K562 (cell line): ENCODE data around the gene VPREB3. TPM values are rescaled to one million over a fixed set of nuclear protein-coding genes. Genes with fewer than 3 reads are reported as not detected.
A peak's percentile ranks its signal among the peaks of the same experiment; 100 is the strongest.

ENCODE experiments used
- AFF4 ChIP-seq: sonication (generic); formaldehyde crosslinking; IDR thresholded peaks from 2 replicates; pipeline ENCODE4 v1.8.0; 2023; ENCODE audit warnings: mild to moderate bottlenecking, missing genetic modification reagents
- CBX2 ChIP-seq: fragments of 200-600 bp; sonication (generic); IDR thresholded peaks from one replicate; pipeline ENCODE4 v1.6.1; 2012; ENCODE audit warnings: mild to moderate bottlenecking, low read length, inconsistent platforms; ENCODE audit not compliant: insufficient read depth, poor library complexity, severe bottlenecking
- CEBPB ChIP-seq: fragments of 450-650 bp; IDR thresholded peaks from 2 replicates; pipeline ENCODE4 v1.6.1; 2016; ENCODE audit warnings: missing genetic modification characterization, missing compliant biosample characterization
- CHD2 ChIP-seq: IDR thresholded peaks from 2 replicates; pipeline ENCODE4 v1.6.1; 2011; ENCODE audit warnings: low read depth, low read length
- CREB1 ChIP-seq, 2 experiments: sonication (generic) in 1 of 2; formaldehyde crosslinking in 1 of 2; IDR thresholded peaks; 2 replicates each; pipeline versions ENCODE4 v1.6.1 to v1.8.0; 2012 to 2022; ENCODE audit warnings: inconsistent platforms in 1 of 2, mild to moderate bottlenecking in 1 of 2, missing genetic modification reagents in 1 of 2, moderate library complexity in 1 of 2
- CREM ChIP-seq: IDR thresholded peaks from 2 replicates; pipeline ENCODE4 v1.6.1; 2014; ENCODE audit warnings: antibody characterized with exemption, low read depth
- DACH1 ChIP-seq: fragments of 450-650 bp; IDR thresholded peaks from 2 replicates; pipeline ENCODE4 v1.6.1; 2018; ENCODE audit not compliant: partially characterized antibody
- E2F3 ChIP-seq: fragments of 250-450 bp; sonication (Bioruptor Pico); IDR thresholded peaks from 2 replicates; pipeline ENCODE4 v1.4.0; 2020; ENCODE audit warnings: mild to moderate bottlenecking
- GATAD2A ChIP-seq: fragments of 450-650 bp; IDR thresholded peaks from 2 replicates; pipeline ENCODE4 v1.6.1; 2017
- HDAC2 ChIP-seq: fragments of 450-650 bp; IDR thresholded peaks from 2 replicates; pipeline ENCODE4 v1.6.1; 2016; ENCODE audit warnings: mild to moderate bottlenecking
- HNRNPH1 ChIP-seq: fragments of 200-400 bp; formaldehyde crosslinking; optimal IDR thresholded peaks from 2 replicates; pipeline ENCODE3; 2017; ENCODE audit warnings: low read depth, mild to moderate bottlenecking, low read length, moderate library complexity
- HSF4 ChIP-seq: fragments of 250-450 bp; sonication (Bioruptor Pico); IDR thresholded peaks from 2 replicates; pipeline ENCODE4 v2.1.2; 2022; ENCODE audit warnings: mild to moderate bottlenecking, moderate library complexity, borderline replicate concordance
- KDM2B ChIP-seq: fragments of 250-450 bp; sonication (Bioruptor Pico); IDR thresholded peaks from 2 replicates; pipeline ENCODE4 v1.8.0; 2021; ENCODE audit warnings: mild to moderate bottlenecking, moderate library complexity
- MBD2 ChIP-seq: sonication (generic); IDR thresholded peaks from 2 replicates; pipeline ENCODE4 v1.6.1; 2016; ENCODE audit warnings: low read depth, borderline replicate concordance
- NFYB ChIP-seq: IDR thresholded peaks from 2 replicates; pipeline ENCODE4 v1.6.1; 2011; ENCODE audit warnings: mild to moderate bottlenecking, moderate library complexity; ENCODE audit not compliant: insufficient read length; ENCODE audit errors: extremely low read depth
- POLR3G ChIP-seq: IDR thresholded peaks from 2 replicates; pipeline ENCODE4 v1.6.1; 2011; ENCODE audit not compliant: insufficient read length, insufficient replicate concordance; ENCODE audit errors: extremely low read depth
- TAF9B ChIP-seq: fragments of 450-650 bp; IDR thresholded peaks from 2 replicates; pipeline ENCODE4 v1.6.1; 2018; ENCODE audit warnings: mild to moderate bottlenecking; ENCODE audit not compliant: partially characterized antibody
- TOE1 ChIP-seq, 2 experiments: fragments of 450-650 bp in 1 of 2; sonication (generic) in 1 of 2; formaldehyde crosslinking in 1 of 2; IDR thresholded peaks; 2 replicates each; pipeline versions ENCODE4 v1.7.1 to v1.8.0; 2016 to 2022; ENCODE audit warnings: borderline replicate concordance in 2 of 2, mild to moderate bottlenecking in 2 of 2, antibody characterized with exemption in 1 of 2, inconsistent platforms in 1 of 2, low read depth in 1 of 2, missing genetic modification reagents in 1 of 2, moderate library complexity in 1 of 2
- ZBTB1 ChIP-seq: sonication (generic); formaldehyde crosslinking; IDR thresholded peaks from 2 replicates; pipeline ENCODE4 v1.8.1; 2023; ENCODE audit warnings: missing genetic modification reagents, low read depth, mild to moderate bottlenecking, borderline replicate concordance
- ZNF507 ChIP-seq: conservative IDR thresholded peaks from 2 replicates; pipeline ENCODE4 v1.6.1; 2017; ENCODE audit warnings: missing genetic modification characterization, missing compliant biosample characterization
- ZNF586 ChIP-seq: fragments of 450-650 bp; formaldehyde crosslinking; conservative IDR thresholded peaks from 2 replicates; pipeline ENCODE4 v1.4.0; 2020; ENCODE audit warnings: mild to moderate bottlenecking, moderate library complexity
- ZNF589 ChIP-seq: fragments of 200-800 bp; sonication (Bioruptor generic); IDR thresholded peaks from 2 replicates; pipeline ENCODE4 v1.6.1; 2016; ENCODE audit warnings: low read depth, missing genetic modification characterization, missing compliant biosample characterization
- ZNF699 ChIP-seq: fragments of 250-450 bp; sonication (Bioruptor Pico); IDR thresholded peaks from 2 replicates; pipeline ENCODE4 v1.8.0; 2021; ENCODE audit warnings: mild to moderate bottlenecking, moderate library complexity; ENCODE audit not compliant: insufficient replicate concordance
- ZNF717 ChIP-seq: fragments of 250-450 bp; sonication (Bioruptor Pico); IDR thresholded peaks from 2 replicates; pipeline ENCODE4 v1.5.0; 2021
- polyA plus RNA-seq, 8 experiments: library from polyadenylated mRNA; depleted of rRNA in 4 of 8; stranded (reverse) in 5 of 8; unstranded in 3 of 8; fragments of >200 nt; fragmentation: Nextera tagmentation in 2 of 8; fragmentation: Illumina TruSeq in 1 of 8; extraction: Ambion mirVana in 2 of 8; extraction: Trizol in 1 of 8; gene quantifications; 2 replicates each; pipeline versions ENCODE4 v1.2.1 to v1.2.3, GENCODE V29; 2011 to 2014; ENCODE audit warnings: inconsistent platforms in 1 of 8, missing spikeins in 1 of 8
- total RNA-seq, 7 experiments: library from RNA; depleted of rRNA in 6 of 7; stranded (reverse); fragments of >200 nt in 6 of 7; fragmentation: Illumina TruSeq in 2 of 7; extraction: Trizol in 2 of 7; gene quantifications; 2 replicates each; pipeline versions ENCODE4 v1.2.1 to v1.2.3, GENCODE V29; 2011 to 2021; ENCODE audit warnings: low replicate concordance in 1 of 7
- TF ChIP-seq, protein P1 (sequence below): fragments of 250-450 bp; sonication (Bioruptor Pico); IDR thresholded peaks from 2 replicates; pipeline ENCODE4 v1.6.1; 2021; ENCODE audit warnings: mild to moderate bottlenecking

Gene VPREB3
- total and polyA plus RNA-seq, 9 of the 15 experiments (the other 6 are each of a cell fraction or from before 2014, with no cell fraction given): 0.14 to 0.71 (median 0.20) TPM; not detected in 6

DNA sequence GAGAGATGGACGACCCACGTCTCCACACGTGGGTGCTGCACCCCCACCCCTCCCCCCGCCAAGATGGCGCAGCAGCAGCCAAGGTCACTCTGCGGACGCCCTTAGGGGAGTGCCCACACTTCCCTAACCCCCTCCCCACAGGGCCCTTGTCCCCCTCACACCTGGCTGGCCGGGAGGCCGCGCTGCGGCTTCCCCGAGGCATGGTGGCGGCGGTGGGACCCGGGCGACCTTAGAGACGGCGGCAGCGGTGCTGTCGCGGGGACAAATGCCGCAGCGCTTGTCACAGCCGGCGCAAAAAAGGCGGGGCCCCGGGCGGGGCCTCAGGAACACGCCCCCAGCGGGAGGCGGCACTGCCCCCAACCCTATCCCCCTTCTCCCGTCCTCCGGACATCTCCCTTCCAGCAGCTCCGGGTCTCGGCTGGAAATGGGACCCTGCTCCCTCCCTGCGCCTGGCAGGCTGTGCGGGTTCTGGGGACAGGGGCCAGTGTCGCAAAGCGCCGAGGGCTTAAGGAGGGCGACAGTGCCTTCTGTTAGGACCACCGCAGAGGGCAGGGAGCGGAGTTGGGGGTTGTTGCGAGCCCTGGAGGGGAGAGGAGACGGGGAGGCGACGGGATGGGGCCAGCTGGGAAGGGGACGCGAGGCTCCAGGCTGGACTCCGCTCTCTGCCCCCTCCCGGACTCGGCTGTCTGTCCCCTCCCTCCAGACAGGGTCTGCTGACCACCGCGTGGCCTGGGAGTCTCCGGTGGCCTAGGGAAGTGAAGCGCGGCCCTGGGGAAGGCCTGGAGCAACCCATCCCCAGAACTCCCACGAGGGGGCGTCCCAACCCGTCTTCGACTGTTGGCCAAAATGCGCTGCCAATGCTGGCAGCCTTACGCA, 13.7 kb upstream of the VPREB3 start, which contains the start of gene CHCHD10 (continued):
- TF ChIP-seq CHD2 (no peak), HSF4 (no peak), CREB1 (IDR thresholded peaks at IDR 0.05) (peak; percentile 55; the same call in 1 of the 2 replicates), CREB1 (CRISPR knock-in tag; IDR thresholded peaks at IDR 0.05) (0 out of 2 replicates have a peak, but pooled peaks have one; percentile 12), ZNF586 (CRISPR knock-in tag) (no peak), E2F3 (CRISPR knock-in tag) (0 out of 2 replicates have a peak, but pooled peaks have one; percentile 37), HDAC2 (peak; percentile 67; the same call in 1 of the 2 replicates), ZNF589 (CRISPR knock-in tag) (peak; percentile 77; the same call in 1 of the 2 replicates), CEBPB (tag) (no peak), HNRNPH1 (no peak), CBX2 (no peak), GATAD2A (no peak), TAF9B (peak; percentile 83), POLR3G (no peak), AFF4 (CRISPR knock-in tag) (no peak; the same call in 1 of the 2 replicates), MBD2 (no peak), DACH1 (no peak), ZBTB1 (CRISPR knock-in tag) (no peak), CREM (peak; percentile 62), TOE1 (IDR thresholded peaks at IDR 0.05; ENCODE audit: borderline replicate concordance) (peak; percentile 47; the same call in 1 of the 2 replicates), TOE1 (CRISPR knock-in tag; IDR thresholded peaks at IDR 0.05; ENCODE audit: borderline replicate concordance, low read depth) (no peak), NFYB (no peak), ZNF699 (CRISPR knock-in tag) (no peak), KDM2B (CRISPR knock-in tag) (no peak), ZNF507 (tag) (no peak), ZNF717 (CRISPR knock-in tag) (no peak)
- TF ChIP-seq, protein P1, sequence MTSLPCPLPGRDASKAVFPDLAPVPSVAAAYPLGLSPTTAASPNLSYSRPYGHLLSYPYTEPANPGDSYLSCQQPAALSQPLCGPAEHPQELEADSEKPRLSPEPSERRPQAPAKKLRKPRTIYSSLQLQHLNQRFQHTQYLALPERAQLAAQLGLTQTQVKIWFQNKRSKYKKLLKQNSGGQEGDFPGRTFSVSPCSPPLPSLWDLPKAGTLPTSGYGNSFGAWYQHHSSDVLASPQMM (CRISPR knock-in tag): no peak
